ENCODE data around the gene HDGF. TPM values are rescaled to one million over a fixed set of nuclear protein-coding genes. Genes with fewer than 3 reads are reported as not detected.
A peak's percentile ranks its signal among the peaks of the same experiment; 100 is the strongest.

Gene HDGF
- total RNA-seq, 1 donor, result 146 TPM

- no peak for TF ChIP-seq CTCF (IDR thresholded peaks at IDR 0.05; ENCODE audit: insufficient read depth, low read length)
- H3K4me3 ChIP-seq (ENCODE audit: low read depth, low read length), result no peak overlapping the region
- no peak for DNase-seq (ENCODE audit: low read depth)
These were observed 25.5 kb upstream of the HDGF start for GRCh38 chr1:156776942-156777341.

- no peak for DNase-seq (ENCODE audit: low read depth)
- no peak overlapping the region for H3K4me3 ChIP-seq (ENCODE audit: low read depth, low read length)
- TF ChIP-seq CTCF (IDR thresholded peaks at IDR 0.05; ENCODE audit: insufficient read depth, low read length), result no peak
These were observed 24.3 kb upstream of the HDGF start for GRCh38 chr1:156775799-156776198.

GRCh38 chr1:156773607-156774006 lies 22.1 kb upstream of the HDGF start:
- no peak for DNase-seq (ENCODE audit: low read depth)
- peak; percentile 9 for TF ChIP-seq CTCF (IDR thresholded peaks at IDR 0.05; ENCODE audit: insufficient read depth, low read length)
- no peak overlapping the region for H3K4me3 ChIP-seq (ENCODE audit: low read depth, low read length)

- peak; percentile 47 for DNase-seq (ENCODE audit: low read depth)
- peak overlapping the region; percentile 10 for H3K4me3 ChIP-seq (ENCODE audit: low read depth, low read length)
- no peak for TF ChIP-seq CTCF (IDR thresholded peaks at IDR 0.05; ENCODE audit: insufficient read depth, low read length)
These were observed 21.4 kb upstream of the HDGF start for GRCh38 chr1:156772728-156773497.

- no peak for TF ChIP-seq CTCF (IDR thresholded peaks at IDR 0.05; ENCODE audit: insufficient read depth, low read length)
- no peak for DNase-seq (ENCODE audit: low read depth)
- no peak overlapping the region for H3K4me3 ChIP-seq (ENCODE audit: low read depth, low read length)
These were observed 20.7 kb upstream of the HDGF start for GRCh38 chr1:156772222-156772621.

- H3K4me3 ChIP-seq (ENCODE audit: low read depth, low read length), result peak overlapping the region; percentile 94
- TF ChIP-seq CTCF (IDR thresholded peaks at IDR 0.05; ENCODE audit: insufficient read depth, low read length), result no peak
- no peak for DNase-seq (ENCODE audit: low read depth)
These were observed 17.3 kb upstream of the HDGF start for GRCh38 chr1:156768610-156769295.
